ENCODE results near the gene APEH.
"Not testable (repeated sequence)": the region's sequence is repeated elsewhere in the genome, so short reads cannot be mapped to it uniquely, and the experiment has no call there.

GRCh38 chr3:49694409-49695070 is 20.4 kb downstream of the APEH start:
- TF ChIP-seq, protein P1, sequence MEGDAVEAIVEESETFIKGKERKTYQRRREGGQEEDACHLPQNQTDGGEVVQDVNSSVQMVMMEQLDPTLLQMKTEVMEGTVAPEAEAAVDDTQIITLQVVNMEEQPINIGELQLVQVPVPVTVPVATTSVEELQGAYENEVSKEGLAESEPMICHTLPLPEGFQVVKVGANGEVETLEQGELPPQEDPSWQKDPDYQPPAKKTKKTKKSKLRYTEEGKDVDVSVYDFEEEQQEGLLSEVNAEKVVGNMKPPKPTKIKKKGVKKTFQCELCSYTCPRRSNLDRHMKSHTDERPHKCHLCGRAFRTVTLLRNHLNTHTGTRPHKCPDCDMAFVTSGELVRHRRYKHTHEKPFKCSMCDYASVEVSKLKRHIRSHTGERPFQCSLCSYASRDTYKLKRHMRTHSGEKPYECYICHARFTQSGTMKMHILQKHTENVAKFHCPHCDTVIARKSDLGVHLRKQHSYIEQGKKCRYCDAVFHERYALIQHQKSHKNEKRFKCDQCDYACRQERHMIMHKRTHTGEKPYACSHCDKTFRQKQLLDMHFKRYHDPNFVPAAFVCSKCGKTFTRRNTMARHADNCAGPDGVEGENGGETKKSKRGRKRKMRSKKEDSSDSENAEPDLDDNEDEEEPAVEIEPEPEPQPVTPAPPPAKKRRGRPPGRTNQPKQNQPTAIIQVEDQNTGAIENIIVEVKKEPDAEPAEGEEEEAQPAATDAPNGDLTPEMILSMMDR (IDR thresholded peaks at IDR 0.05; ENCODE audit: low read depth, low read length) = not testable (repeated sequence)
- TF ChIP-seq EZH2phosphoT487 (IDR thresholded peaks at IDR 0.05; ENCODE audit: low read depth) = not testable (repeated sequence)
